ENCODE data around the gene ARIH2.

The ARIH2 gene

DNA sequence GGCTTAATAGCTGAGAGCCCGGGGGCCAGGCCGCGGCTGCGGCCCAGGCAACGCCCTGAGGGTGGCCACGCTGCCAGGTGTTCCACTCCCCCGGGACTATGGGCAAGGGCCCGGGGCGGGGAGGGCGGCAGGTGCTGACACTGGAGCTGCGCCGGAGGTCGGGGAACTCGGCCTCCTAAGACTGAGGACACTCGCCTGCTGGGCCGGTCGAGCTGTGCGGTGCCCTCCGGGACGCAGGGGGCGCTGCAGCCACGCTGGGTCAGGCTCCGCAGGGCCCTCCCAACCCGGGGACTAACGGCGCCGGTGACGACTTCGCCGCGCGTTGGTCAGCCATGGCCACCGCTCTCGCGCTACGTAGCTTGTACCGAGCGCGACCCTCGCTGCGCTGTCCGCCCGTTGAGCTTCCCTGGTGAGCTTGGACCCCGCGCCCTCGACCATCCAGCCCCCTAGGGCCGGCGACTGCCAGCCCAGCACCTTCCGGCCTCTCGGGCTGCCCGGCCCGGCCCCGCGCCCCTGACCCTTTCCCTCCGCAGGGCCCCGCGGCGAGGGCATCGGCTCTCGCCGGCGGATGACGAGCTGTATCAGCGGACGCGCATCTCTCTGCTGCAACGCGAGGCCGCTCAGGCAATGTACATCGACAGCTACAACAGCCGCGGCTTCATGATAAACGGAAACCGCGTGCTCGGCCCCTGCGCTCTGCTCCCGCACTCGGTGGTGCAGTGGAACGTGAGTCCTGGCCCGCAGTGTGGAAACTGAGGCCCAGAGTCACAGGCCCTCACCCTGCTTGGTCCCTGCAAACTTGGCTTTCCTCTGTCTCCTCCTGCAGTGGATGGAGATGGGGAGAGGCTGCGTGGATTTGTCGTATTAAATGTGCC is 103.4 kb downstream of the ARIH2 start, which contains the start of gene NDUFAF3:
TSS of gene NDUFAF3 (plus strand) at position 309 of the 875 bp plus-strand sequence. CDS start at position 333, 24 bp downstream.
- peak; percentile 89 for DNase-seq

DNA sequence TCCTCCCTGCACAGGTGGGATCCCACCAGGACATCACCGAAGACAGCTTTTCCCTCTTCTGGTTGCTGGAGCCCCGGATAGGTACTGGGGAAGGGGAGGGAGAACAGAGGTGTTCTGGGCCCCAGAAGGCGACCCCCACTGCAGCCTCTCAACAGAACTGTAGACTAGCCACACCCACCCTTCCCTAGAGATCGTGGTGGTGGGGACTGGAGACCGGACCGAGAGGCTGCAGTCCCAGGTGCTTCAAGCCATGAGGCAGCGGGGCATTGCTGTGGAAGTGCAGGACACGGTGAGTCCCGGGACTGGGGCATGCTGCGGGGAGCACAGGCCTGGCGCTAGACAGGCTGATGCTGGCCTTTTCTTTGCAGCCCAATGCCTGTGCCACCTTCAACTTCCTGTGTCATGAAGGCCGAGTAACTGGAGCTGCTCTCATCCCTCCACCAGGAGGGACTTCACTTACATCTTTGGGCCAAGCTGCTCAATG is 104.1 kb downstream of the ARIH2 start:
- no peak for DNase-seq

DNA sequence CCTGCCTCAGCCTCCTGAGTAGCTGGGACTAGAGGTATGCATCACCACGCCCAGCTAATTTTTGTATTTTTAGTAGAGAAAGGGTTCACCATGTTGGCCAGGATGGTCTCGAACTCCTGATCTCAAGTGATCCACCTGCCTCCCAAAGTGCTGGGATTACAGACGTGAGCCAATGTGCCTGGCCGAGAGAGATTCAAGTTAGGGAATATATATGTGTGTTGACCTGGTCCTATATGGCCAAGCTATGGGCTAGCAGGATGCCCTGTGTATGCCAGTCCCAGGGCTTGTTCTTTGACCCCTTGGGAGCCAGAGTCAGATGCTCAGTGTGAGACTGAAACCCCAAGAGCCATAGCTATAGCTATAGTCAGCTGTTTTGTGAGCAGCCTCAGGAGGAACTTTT is 105.1 kb downstream of the ARIH2 start:
- no peak for DNase-seq

DNA sequence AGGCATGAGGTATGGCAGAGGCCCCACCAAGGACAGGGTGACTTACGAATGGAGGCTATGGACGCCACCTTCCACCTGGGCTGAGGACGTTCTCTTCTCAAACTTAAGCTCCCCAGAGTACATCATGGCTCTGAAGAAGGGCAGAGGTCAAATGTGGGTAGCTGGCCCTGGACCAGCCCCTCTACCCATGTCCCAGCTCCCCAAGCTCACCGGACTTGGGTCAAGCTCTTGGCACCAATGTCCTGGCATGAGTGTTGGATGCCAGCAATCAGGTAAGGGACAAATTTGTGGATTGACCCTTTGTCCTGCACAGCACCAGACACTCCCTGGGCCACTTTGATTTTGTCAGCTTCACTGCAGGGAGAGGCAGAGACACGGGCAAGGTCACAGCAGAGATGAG is 105.8 kb downstream of the ARIH2 start:
- DNase-seq: no peak

DNA sequence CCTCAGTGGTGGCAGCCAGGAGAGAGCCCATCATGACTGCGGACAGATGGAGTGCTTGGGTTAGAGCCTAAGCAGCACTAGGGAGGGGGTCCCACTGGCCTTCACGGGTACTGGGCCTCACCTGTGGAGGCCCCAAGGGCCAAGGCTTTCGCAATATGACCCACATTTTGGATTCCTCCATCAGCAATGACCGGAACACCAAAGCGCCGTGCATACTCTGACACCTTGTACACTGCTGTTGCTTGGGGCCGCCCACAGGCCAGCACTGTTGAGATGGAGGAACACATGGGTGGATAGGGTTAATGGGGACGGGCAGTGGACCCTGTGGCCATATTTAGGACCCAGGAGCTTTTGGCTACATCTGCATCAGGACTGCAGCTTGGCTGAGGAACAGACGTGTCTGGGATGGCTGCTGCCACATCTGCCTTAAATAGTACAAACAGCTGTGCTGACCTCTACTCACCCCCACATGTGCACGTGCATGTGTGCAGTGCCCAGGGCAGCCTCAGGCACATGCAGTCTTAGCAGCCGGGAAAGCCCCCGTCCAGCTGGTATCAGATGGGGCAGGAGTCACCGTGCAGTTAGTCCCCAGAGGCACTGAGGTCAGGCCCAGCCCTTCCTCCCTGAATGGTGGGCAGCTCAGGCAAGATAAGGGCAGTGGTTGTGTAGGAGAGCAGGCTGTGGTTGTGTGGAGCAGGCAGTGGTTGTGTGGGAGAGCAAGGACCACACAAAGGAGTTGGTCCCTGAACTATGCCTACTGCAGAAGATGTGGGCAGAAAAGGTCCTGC is 106.6 kb downstream of the ARIH2 start:
- no peak for DNase-seq

DNA sequence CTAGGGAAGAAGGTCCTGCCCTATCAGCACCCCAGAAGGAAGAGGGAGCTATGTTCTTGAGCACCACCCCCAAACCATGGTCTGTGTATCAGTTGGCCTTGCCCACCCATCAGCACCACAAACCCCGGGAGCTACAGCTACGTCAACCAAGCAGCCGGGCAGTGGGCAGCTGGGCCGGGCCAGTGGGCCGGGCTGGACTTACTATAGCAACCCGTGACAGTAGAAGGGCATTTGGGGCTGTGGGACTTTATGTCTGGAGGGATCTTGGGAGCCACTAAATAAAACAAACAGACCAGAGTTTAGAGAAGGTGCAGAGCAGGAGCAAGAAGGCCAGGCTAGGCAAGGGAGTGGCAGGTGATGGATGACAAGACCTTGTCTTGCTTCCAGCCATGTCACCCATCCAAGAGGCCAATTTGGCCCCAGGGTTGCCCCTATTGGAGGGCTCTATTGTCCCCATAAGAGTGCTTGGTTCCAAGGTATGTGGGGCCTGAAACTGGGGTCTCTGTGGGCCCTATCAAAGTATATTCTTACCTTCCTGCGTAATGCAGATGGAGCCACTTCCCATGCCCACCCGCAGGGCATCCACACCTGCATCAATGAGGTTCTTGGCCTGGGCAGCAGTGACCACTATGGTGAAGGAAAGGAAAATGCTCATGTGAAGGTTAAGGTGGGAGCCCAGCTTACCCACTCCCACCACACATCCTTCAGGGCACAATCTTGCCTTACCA is 107.3 kb downstream of the ARIH2 start:
- no peak for DNase-seq

DNA sequence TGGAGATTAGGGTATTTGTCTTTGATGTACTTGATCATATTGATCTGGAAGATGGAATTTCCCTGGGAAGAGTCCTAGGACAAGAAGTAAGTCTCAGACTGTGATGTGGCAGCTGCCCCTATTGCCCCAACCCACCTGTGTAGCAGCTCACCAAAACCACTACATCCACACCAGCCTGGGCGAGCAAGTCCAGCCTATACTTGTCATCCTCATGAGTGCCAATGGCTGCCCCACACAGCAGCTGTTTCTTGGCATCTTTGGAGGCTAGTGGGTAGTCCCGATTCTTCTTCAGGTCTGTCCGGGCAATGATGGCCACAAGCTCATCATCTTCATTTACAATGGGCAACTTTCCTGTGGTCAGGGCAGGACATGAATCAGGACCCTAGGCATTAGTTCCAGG is 107.9 kb downstream of the ARIH2 start:
- no peak for DNase-seq

DNA sequence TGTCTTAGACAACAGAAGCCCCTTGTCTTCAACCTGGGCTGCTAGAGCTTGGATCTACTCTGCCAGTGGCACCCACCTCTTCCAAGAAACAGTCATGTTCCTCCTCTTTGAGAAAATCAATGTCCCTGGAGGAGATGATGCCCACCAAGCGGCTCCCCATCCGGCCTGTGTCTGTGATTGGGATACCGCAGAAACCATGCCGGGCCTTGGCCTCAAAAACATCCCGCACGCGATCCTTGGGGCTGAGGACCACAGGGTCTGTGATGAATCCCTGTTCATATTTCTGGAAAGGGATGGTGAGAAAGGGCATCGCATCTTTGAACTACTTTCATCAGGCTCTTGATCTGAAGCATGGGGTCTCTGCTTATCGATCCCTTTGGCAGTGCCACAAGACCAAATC is 109.0 kb downstream of the ARIH2 start:
- no peak for DNase-seq

DNA sequence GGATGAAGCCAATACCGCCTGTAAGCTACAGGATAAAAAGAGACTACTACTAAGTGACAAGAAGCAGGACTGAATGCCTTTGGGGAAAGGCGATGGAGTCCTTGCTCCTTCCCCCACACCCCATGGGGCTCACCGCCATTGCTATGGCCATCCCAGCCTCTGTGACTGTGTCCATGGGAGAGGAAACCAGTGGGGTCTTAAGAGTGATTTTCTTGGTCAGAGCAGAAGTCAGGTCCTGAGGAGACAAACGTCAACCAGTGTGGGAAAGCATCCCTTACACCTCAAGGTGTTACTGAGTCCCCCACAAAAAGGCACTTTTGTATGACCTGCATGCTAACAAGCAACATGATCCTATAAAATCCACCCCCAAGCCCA is 109.6 kb downstream of the ARIH2 start:
- DNase-seq: no peak

DNA sequence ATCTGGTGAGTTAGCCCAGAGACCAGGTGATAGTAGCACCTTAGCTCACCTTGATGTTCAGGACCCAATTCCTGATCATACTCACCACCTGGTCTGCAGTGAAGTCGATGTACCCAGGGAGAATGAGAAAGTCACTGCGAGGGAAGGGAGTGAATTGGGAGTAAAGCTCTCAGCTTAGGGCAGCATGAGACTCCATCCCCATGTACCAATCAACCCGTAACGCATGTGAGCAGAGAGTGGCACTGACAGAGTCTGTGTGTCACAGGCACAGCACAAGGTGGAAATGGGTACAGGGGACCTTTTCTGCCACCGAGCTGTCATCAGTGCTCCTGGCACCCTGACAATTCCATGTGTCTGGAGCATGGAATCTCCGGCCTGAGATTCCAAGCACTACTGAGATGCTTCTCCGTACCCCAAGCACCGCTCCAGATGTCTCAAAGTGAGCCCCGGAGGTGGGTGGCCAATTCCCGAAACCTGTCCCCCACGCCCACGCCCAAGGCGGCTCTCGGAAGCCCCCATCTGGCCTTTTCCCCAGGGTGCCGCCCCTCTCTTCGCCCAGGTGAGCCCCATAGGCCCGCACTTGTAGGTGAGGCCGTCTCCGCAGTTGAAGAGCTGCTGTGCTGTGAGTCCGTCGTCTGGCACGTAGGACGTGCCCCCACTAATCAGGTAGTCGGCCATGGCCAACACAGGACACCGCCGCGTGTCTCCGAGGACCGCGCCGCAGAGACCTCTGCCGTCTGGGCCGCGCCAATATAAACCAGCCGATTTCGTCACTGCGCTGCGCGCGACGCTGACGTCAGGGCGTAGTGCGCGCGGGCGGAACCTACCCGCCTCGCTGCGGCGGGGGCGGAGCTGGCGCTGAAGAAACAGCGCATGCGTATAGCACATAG is 110.3 kb downstream of the ARIH2 start, which contains the start of gene IMPDH2:
TSS of gene IMPDH2 (minus strand) at position 726 of the 890 bp plus-strand sequence. CDS start at position 678, 48 bp downstream.
- DNase-seq: peak; percentile 75

DNA sequence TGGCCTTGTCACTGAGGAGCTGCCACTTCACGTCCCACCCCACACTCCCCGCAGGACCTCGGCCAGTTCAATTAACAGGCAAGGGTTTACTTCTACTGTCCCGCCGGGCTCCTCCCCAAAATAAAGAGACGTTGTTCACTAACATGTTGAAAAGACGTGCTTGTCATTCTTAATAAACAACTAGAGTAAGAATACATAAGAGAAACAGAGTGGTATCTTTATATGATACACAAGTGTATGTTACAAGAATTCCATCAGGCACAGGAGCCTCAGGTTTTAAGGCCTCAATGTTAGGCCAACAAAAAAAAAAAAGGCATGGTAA is 110.9 kb downstream of the ARIH2 start:
- DNase-seq: no peak

DNA sequence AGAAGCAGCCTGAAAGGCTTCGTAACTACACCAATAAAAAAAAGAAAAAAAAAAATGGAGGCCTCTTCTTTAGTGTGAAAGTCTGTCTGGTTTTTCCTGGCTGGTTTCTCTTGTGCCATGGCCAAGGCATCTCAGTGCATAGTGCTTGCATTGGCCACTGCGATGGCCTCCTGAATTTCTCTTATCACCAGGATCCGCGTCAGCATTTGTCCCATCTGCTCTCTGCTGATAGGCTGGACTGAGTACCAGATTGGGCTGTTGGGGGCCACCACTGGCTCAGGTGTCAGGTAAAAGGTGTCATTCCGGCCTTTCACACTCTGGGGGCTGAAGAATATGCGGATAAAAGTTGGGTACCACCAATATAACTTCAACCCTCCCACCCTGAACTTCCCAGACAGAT is 111.7 kb downstream of the ARIH2 start:
- no peak for DNase-seq

DNA sequence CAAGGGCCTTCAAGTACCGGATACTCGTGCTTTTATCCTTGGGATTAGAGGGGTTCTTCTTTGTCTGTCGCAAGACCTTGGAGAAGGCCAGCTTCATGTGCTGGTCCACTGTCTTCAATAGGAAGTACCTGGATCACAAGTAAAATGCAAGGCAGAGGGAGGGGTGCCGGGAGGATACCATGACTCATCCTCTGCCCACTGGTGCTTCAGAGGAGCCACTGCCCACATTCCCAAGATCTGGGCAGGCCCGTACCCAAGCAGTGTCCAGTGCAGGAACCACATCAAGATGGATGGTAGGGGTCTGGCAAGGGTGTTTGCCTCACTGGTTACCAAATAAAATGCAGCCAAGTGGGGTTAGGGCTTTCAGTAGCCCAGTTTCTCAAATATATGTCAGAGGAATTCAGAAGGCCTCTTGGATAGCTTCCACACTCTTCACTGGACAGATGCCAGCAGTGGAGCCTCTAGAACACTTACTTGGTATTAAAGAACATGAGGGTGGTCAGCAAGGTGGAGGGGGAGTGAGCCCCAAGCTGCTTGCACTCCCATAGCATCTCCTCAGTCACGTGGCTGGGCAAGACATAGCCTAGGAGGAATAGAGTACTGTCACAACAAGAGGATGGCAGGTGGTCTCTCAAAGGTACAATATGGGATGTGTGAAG is 114.1 kb downstream of the ARIH2 start:
- no peak for DNase-seq

DNA sequence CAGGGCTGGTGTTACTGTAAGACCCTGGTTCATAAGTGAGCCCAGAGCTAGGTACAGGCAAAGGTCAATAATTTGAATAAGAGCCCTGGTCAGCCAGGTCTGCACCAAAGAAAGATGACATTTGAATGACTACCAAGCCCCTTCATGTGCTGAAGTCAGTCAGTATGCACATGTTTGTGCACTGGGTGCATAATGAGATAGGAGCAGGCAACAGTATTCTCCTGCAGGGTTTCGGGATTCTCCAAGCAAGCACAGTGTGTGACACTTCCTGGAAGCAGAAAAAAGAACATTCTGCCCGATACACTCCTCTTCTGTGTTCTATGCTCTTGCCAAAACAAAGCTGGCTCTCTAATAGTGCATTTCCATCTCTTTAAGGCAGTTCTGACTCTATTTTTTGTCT is 116.0 kb downstream of the ARIH2 start:
- no peak for DNase-seq

DNA sequence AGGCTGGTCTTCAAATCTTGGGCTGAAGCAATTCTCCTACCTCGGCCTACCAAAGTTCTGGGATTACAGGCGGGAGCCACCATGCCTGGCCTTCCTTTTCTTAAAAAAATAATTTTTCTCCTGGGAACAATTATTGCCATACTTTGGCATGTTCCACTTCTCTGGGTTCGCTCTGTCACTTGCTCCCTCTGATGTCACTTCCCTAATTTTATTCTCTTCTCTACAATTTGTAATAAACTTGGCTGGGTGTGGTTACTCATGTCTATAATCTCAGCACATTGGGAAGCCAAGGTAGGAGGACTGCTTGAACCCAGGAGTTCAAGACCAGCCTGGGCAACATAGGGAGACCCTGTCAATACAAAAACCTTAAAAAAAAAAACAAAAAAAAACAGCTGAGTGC is 116.6 kb downstream of the ARIH2 start:
- DNase-seq: no peak
